GM18870 (cell line): ENCODE measurements around the gene MCUB.
"Not testable (repeated sequence)": the region's sequence is repeated elsewhere in the genome, so short reads cannot be mapped to it uniquely, and the experiment has no call there.

Experiments
- ATAC-seq: cut with Tn5 transposase; IDR thresholded peaks from one replicate; pipeline ENCODE4 v1.9.1; 2021; ENCODE audit warnings: moderate library complexity; ENCODE audit not compliant: unreplicated experiment

MCUB gene

DNA sequence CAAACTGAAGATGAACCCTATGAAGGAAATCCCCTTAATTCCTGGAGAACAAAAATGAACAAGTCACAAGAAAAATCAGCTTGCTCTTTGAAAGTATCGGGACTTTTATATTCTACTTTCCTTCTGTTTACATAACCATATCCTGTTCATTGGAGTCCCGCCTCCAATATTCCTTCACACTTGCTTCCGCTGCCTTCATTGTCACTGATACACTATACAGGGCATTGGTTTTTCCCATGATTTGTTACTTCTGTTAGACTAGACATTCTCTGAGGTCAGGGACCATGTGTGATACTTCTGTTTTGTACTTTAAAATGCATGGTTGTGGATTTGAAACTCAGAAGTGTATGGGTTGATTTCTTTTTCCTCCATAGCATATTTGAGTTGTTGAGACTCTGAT is 18.8 kb downstream of the MCUB start:
- no peak for ATAC-seq

- not testable (repeated sequence) for ATAC-seq
Measured at GRCh38 chr4:109579997-109580396, 20.0 kb downstream of the MCUB start.

- ATAC-seq = peak; percentile 98
Measured at GRCh38 chr4:109588176-109588575, 28.1 kb downstream of the MCUB start.

DNA sequence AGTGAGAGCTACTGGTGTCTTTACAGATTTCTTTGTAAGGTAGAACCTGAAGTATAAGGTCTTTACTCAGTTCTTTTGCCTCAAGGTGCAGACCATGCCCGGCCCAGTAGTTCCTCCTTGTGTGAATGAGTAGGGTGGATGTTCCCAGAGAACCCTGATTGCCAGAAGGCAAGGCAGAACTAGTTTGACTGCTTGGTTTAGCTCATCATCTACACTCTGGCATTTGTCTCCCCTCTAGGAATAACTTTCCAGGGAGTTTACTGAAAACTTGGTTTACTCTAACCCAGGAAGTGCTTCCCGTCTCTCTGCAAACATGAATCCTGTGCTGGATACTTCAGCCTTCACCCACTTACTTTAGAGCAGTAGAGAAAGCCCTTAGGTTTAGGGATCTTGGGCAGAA is 29.1 kb downstream of the MCUB start:
- ATAC-seq = no peak

DNA sequence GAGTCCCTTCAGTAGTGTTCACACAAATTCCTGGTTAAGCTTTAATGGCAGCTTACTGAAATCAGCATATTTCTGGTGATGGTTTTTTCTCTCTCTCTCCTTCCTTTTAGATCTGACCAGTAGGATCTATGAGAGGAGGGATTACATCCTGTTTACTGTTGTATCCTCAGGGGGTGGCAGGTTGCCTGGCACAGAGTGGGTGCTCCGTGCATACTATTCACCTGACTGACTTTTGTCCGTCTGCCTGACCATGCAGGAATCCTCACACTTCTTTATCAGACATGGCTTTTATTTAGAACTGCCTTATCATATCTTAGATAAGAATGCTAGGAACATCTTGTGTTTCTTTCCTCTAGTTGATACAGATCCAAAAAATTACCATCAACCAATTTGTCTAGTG is 29.6 kb downstream of the MCUB start:
- ATAC-seq = no peak

DNA sequence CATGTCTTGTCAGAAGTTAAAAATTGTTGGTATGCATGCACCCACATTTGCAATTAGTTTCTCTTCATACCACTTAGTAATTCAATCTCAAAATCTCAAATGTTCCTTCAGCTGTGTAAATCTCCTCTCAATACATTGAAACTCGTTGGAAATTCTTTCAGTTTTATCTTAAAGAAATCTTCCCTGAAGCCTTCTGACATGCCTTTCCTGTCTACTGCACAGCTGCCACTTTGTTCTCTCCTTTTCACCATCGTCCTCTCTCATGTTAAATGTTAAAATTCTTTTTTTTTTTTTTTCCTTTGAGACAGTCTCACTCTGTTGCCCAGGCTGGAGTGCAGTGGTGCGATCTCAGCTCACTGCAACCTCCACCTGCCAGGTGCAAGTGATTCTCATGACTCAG is 30.9 kb downstream of the MCUB start:
- no peak for ATAC-seq

DNA sequence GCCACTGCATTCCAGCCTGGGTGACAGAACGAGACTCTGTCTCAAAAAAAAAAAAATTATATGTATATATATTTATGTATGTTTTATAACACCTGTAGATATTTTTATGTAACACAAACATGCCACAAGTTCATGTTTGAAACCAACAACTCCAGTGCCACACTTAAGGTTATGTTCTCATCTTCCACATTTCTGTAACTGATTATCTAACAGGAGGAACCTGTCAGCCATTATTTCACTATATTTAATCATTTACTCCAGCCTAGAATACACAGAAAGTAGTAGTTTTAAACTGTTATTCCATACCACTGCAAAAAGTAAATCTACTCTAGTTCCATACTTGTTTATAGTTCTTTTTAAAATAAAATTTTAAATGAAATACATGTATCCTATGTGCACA is 32.3 kb downstream of the MCUB start:
- ATAC-seq = peak; percentile 40

DNA sequence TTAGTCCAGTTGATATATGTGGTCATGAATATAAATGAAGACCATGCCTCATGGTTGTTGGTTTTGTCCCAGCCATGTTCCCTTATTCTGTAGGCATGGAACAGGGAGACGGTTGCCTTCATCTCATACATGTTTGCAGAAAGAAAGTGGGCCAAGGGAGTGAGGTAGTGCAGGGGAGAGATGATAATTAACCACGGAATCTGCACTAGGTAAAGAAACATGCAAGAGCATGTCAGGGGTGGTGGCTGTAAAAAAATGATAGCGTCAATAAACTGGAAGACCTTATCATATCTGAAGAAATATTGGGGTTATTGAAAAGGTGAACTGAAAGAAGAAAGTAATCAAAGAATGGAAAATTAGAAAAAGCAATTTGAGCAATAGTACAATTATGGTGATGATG is 35.1 kb downstream of the MCUB start:
- ATAC-seq = not testable (repeated sequence)

- ATAC-seq = not testable (repeated sequence)
Measured at GRCh38 chr4:109596420-109597085, 36.5 kb downstream of the MCUB start.

DNA sequence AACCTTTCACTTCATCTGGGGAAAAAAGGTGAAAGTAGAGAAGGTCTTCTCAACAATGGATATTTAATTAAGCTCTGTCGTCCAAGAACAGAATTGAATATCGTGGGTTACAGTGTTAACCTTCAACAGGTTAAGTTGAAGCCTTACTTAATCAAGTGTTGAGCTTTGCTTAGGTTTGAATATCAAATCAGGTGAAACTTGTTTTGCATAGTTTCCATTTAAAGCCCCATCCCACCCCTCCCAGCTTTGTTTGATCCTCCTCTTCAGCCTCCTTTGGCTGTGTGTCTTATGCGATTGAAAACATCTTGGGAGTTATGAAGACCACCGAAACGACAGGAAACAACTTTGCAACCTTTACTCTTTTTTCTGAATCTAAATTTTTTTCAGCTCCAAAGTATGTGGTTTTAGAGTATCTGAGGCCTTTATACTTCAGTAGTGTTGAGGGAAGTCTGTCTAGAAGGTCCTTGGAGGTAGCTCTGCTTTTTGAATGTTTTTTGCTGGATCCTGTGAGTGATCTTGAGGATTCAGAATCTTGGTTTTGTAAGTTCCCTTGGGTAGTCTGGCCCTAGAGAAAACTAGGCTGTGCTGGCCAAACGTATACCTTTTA is 39.1 kb downstream of the MCUB start:
- no peak for ATAC-seq

- no peak for ATAC-seq
Measured at GRCh38 chr4:109600431-109600830, 40.4 kb downstream of the MCUB start.

- ATAC-seq = no peak
Measured at GRCh38 chr4:109601336-109601735, 41.3 kb downstream of the MCUB start.

DNA sequence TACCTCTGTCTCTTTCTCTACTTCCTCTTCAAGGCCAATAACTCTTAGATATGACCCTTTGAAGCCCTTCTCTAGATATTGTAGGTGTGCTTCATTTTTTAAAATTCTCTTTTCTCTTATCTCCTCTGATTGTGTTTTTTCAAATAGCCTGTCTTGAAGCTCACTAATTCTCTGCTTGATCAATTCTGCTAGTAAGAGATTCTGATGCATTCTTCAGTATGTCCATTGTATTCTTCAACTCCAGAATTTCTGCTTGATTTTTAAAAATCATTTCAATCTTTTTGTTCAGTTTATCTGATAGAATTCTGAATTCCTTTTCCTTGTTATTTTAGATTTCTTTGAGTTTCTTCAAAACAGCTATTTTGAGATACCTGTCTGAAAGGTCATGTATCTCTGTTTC is 47.9 kb downstream of the MCUB start:
- ATAC-seq = no peak

GRCh38 chr4:109608879-109609278 is 48.8 kb downstream of the MCUB start:
- no peak for ATAC-seq

GRCh38 chr4:109609431-109609830 is 49.4 kb downstream of the MCUB start:
- no peak for ATAC-seq

DNA sequence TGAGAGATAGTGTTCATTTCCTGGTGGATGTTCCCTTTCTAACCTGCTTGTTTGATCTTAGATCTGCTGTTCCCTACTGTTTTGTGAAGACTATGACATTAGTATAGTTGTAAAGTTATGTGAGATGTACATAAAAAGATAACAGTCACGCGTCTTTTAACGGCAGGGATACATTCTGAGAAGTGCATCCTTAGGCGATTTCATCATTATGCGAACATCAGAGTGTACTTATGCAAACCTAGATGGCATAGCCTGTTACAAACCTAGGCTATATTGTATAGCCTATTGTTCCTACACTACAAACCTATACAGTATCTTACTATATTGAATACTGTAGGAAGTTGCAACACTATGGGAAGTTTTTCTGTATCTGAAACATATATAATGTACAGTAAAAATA is 50.4 kb downstream of the MCUB start:
- ATAC-seq = no peak

DNA sequence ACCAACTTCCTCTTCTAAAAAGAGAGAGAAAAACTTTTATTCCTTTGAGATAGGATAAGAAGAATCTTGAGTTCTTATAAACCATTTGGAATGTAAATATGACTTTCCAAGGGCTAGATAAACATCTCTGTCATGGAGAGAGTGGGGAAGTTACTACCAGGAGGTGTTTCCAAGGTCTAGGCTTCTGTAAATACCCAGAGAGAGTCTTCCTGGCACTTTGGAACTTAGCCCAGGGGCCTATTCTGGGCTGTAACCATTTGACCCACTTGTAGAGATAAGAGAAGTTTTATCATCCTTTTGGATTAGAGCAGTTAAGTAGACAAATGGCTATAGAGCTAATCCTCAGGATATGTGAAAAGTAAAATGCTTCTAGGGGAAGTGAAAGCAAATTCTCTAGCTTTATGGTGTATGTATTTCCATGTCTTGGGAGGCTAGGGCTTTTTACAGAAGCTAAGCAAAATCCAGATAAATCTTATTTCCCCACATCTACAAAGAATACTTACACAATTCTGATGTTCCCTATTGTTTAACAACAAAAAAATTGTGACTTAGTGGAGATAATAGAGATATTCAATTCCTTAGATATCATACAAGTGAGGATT is 51.1 kb downstream of the MCUB start:
- no peak for ATAC-seq

DNA sequence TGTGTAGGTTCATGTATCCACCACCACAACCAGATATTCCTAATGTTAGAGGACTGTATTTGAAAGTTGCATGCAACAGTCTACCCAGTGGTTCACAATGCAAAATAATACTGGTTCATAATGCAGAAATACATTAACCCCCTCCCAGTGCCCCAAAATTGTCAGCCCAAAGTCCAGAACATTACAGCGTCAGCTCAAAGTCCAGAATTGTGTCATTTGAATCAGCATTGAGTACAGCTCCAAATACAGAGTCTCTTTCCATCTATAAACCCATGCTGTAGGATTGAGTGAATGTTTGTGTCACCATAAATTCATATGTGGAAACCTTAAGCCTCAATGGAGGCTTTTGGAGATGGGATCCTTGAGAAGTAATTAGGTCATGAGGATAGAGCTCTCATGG is 54.0 kb downstream of the MCUB start:
- ATAC-seq = no peak

DNA sequence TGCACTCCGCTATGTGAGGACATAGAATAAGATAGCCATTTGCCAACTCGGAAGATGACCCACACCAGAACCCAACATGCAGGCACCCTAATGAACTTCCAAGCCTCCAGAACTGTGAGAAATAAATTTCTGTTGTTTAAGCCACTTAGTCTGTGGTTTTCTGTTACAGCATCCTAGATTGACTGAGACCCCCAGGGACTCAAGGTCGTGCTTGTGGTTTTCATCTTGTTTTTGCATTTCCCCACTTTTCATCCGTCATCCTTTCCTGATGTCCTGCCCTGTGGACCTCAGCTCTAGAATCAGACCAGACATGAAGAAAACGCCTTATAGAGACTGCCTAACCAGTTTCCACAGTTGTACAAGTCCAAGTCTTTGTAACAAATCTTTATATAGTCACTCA is 54.4 kb downstream of the MCUB start:
- no peak for ATAC-seq

DNA sequence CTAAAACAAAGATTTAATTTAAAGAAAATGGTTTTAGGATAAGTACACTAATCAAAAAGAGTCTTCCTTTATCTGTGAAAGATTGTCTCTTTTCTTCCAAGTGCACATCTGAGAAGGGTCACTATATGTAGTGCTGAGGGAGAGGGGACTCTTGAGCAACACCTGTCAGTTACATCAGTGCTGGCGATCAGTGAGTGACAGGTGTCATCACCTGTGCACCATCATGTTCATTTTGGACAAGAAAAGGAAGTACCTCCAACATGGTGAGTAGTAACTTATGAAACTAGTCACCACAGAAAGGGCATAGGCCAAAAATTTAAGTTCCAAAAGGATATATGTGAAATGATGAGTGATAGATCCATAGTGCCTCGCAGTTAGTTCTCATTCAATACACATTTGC is 55.7 kb downstream of the MCUB start:
- ATAC-seq = no peak

GRCh38 chr4:109616243-109616642 is 56.2 kb downstream of the MCUB start:
- no peak for ATAC-seq

- no peak for ATAC-seq
Measured at GRCh38 chr4:109622626-109623025, 62.6 kb downstream of the MCUB start.

GRCh38 chr4:109624536-109624935 is 64.5 kb downstream of the MCUB start:
- ATAC-seq = no peak
